Peyer's patch (tissue), 4 donors: ENCODE data around the gene RALGPS1. TPM values are rescaled to one million over a fixed set of nuclear protein-coding genes. Genes with fewer than 3 reads are reported as not detected.

Experiments
- DNase-seq, 3 donors: peaks; one replicate each; pipeline ENCODE4 v3.0.0-alpha.2; 2017 to 2019
- H3K27ac ChIP-seq, 4 donors: fragments of 200-600 bp; sonication (generic); one replicate each; pipeline ENCODE4 v1.5.1; 2016 to 2019
- H3K27me3 ChIP-seq, 2 donors: fragments of 200-600 bp; sonication (generic); one replicate each; pipeline ENCODE4 v1.5.1; 2019
- H3K36me3 ChIP-seq, 3 donors: fragments of 200-600 bp; sonication (generic); one replicate each; pipeline ENCODE4 v1.5.1; 2016 to 2019
- H3K4me1 ChIP-seq, 4 donors: fragments of 200-600 bp; sonication (generic); one replicate each; pipeline ENCODE4 v1.5.1; 2016 to 2019
- H3K4me3 ChIP-seq, 4 donors: fragments of 200-600 bp; sonication (generic); 1 replicate in 3 of 4; 2 replicates in 1 of 4; pipeline ENCODE4 v1.5.1; 2016 to 2019; ENCODE audit warnings: mild to moderate bottlenecking in 1 of 4
- H3K9me3 ChIP-seq, 4 donors: fragments of 200-600 bp; sonication (generic); one replicate each; pipeline ENCODE4 v1.5.1; 2016 to 2019; ENCODE audit warnings: mild to moderate bottlenecking in 1 of 4
- POLR2A ChIP-seq, 2 donors: fragments of 450-650 bp; IDR thresholded peaks; one replicate each; pipeline ENCODE4 v1.5.1; 2017; ENCODE audit warnings: antibody characterized with exemption in 2 of 2, mild to moderate bottlenecking in 2 of 2, moderate library complexity in 2 of 2
- total RNA-seq, 4 donors: library from RNA; depleted of rRNA; stranded (reverse); fragments of >200 nt; gene quantifications; one replicate each; pipeline ENCODE4 v1.1.0, GENCODE V29; 2016
- TF ChIP-seq, protein P1 (sequence below), 6 experiments: fragments of 450-650 bp in 4 of 6; fragments of 200-600 bp in 2 of 6; sonication (generic) in 1 of 6; IDR thresholded peaks; one replicate each; pipeline ENCODE4 v1.5.1; 2017 to 2019; ENCODE audit warnings: antibody characterized with exemption in 6 of 6, mild to moderate bottlenecking in 3 of 6, moderate library complexity in 1 of 6

The RALGPS1 gene
- total RNA-seq, 4 donors from 2014 or later, result 38.8 to 158 (median 141) TPM

DNA sequence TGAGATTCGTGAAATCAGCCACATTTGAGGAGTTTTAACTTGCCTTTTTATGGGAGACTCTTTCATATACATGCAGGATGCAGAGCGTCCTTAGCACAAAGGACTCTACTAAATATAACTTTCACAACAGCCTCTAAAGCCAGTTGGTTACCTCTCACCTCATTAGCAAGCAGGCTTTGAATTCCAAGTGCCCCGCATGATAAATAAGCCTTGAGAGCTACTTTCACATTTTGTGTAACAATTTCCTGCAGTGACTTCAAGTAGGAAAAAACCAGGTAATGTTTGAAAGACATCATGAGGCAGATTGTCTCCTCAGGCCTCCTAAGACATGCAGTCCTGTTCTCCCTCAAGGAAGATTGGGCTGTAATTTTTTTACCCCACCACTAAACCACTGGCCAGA lies 50.5 kb downstream of the RALGPS1 start:
- TF ChIP-seq, protein P1, sequence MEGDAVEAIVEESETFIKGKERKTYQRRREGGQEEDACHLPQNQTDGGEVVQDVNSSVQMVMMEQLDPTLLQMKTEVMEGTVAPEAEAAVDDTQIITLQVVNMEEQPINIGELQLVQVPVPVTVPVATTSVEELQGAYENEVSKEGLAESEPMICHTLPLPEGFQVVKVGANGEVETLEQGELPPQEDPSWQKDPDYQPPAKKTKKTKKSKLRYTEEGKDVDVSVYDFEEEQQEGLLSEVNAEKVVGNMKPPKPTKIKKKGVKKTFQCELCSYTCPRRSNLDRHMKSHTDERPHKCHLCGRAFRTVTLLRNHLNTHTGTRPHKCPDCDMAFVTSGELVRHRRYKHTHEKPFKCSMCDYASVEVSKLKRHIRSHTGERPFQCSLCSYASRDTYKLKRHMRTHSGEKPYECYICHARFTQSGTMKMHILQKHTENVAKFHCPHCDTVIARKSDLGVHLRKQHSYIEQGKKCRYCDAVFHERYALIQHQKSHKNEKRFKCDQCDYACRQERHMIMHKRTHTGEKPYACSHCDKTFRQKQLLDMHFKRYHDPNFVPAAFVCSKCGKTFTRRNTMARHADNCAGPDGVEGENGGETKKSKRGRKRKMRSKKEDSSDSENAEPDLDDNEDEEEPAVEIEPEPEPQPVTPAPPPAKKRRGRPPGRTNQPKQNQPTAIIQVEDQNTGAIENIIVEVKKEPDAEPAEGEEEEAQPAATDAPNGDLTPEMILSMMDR (IDR thresholded peaks at IDR 0.05), result no peak
- no peak for TF ChIP-seq POLR2A (IDR thresholded peaks at IDR 0.05)
- no peaks in the 10 kb centered on the region for H3K9me3 ChIP-seq
- no peak for DNase-seq
- H3K27ac ChIP-seq, result no peak overlapping the region
- no peak overlapping the region for H3K4me3 ChIP-seq
- peaks cover 0 to 18% (median 0%) of the 10 kb centered on the region in 3 donors for H3K36me3 ChIP-seq
- H3K4me1 ChIP-seq, result no peaks in the 10 kb centered on the region
- no peaks in the 10 kb centered on the region for H3K27me3 ChIP-seq

DNA sequence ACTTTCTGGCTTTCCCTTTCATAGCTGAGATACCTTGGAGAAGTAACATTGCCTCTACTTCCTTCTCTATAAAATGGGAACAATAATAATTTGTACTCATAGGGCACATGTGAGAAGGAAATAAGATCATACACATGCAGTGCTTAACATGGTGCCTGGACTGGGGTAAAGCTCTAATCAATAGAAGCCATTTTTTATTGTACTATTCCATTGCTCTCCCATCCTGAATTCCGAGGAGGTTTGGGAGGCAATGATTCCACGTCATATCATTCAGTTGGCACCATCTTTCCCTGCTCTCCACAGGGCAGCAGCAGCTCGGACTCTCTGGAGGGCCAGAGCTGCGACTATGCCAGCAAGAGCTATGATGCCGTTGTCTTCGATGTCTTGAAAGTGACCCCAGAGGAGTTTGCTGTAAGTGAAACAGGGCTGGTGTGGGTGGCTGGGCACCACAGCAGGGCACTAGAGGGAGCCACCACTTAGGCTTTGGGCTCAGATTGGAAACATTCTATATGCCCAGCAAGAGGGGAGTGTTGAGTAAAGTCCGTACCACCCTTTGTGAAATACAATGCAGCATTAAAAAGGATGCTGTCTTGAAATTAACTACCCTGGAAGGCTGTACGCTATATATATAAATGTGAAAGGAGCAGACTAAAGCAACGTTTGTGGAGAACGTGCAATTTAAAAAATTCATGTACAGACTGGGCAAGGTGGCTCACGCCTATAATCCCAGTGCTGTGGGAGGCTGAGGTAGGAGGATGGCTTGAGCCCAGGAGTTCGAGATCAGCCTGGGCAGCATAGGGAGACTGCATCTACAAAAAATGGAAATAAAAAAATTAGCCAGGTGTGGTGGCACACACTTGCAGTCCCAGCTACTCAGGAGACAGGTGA lies 51.2 kb downstream of the RALGPS1 start:
- Histone ChIP-seq H3K36me3 (peaks cover 0 to 18% (median 0%) of the 10 kb centered on the region in 3 donors), H3K4me1 (no peaks in the 10 kb centered on the region), H3K27me3 (no peaks in the 10 kb centered on the region), H3K9me3 (no peaks in the 10 kb centered on the region), H3K4me3 (no peak overlapping the region), H3K27ac (no peak overlapping the region)
- TF ChIP-seq POLR2A (IDR thresholded peaks at IDR 0.05), result no peak
- TF ChIP-seq, protein P1 (IDR thresholded peaks at IDR 0.05), result peak in 4 of 6 experiments; percentile 44 to 49 (median 45)
- DNase-seq, result peak in 1 of 3 donors; percentile 55

DNA sequence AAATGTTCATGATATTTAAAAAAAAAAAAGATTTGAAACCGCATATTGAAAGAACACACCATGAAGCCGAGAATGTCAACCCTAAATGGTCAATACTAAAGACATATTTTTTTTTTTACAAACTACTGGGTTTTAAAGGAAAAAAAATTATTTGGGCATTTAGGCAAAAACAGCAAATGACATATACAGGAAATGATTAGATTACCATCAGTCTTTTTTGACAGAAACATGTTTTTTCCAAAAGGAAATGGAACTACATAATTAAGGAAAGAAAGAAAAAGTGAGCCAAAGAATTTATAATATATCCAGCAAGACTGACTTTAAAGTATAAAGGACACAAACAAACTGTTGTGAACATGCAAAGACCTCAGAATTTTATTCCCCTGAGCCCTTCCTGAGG lies 56.7 kb downstream of the RALGPS1 start:
- H3K4me1 ChIP-seq, result no peaks in the 10 kb centered on the region
- H3K4me3 ChIP-seq, result no peak overlapping the region
- H3K9me3 ChIP-seq, result no peaks in the 10 kb centered on the region
- DNase-seq, result no peak
- H3K27me3 ChIP-seq, result no peaks in the 10 kb centered on the region
- H3K36me3 ChIP-seq, result no peaks in the 10 kb centered on the region
- TF ChIP-seq, protein P1 (IDR thresholded peaks at IDR 0.05), result no peak
- no peak for TF ChIP-seq POLR2A (IDR thresholded peaks at IDR 0.05)
- H3K27ac ChIP-seq, result no peak overlapping the region

DNA sequence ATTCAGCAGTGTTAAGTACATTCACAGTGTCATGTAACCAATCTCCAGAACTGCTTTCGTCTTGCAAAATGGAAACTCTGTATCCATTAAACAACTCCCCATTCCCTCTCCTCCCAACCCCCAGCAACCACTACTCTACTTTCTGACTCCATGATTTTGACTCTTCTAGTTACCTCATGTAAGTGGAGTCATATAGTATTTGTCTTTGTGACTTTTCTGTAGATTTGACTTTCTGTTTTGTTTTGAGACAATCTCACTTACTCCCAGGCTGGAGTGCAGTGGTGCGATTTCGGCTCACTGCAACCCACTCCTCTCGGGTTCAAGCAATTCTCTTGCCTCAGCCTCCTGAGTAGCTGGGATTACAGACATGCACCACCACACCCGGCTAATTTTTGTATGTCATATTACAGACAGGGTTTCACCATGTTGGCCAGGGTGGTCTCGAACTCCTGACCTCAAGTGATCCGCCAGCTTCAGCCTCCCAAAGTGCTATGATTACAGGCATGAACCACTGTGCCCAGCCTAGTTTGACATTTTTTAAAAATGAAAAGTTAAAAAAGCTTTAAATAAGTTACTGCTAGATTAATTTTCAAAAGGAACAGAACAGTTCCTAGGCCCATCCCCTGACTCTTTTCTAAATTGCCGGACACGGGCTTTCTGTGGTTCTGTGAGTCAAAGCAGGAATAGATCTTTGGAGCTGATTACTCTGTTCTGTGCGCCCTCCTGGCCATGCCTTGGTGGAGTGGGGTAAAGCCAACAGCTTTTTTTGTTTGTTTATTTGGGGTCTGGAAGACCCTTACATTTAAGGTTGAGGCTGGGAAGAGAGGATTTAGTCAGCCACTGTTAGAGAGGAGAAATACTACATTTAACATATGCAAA lies 59.3 kb downstream of the RALGPS1 start:
- Histone ChIP-seq H3K9me3 (no peaks in the 10 kb centered on the region), H3K36me3 (no peaks in the 10 kb centered on the region), H3K27ac (no peak overlapping the region), H3K4me1 (no peaks in the 10 kb centered on the region), H3K4me3 (no peak overlapping the region), H3K27me3 (no peaks in the 10 kb centered on the region)
- DNase-seq, result no peak
- TF ChIP-seq POLR2A (IDR thresholded peaks at IDR 0.05), result no peak
- TF ChIP-seq, protein P1 (IDR thresholded peaks at IDR 0.05), result no peak

DNA sequence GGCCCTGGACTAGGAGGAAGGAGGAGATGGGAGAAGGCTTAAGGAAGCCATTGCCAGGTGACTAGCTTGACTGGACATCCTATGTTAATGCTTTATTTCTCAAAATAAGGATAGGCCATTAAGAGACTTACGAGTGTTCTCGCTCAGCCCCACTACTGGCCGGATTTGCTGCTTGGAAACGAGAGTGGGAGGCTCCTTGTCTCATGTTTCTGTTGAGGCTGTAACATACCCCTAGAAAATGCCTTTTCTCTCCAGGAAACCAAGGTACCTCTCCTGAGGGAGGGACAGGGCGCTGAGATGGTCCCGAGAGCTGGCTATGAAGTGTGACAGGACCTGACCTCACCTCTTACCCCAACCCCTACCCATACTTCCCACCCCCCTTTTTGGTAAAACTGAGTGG lies 60.0 kb downstream of the RALGPS1 start:
- Histone ChIP-seq H3K4me1 (no peaks in the 10 kb centered on the region), H3K4me3 (no peak overlapping the region), H3K9me3 (no peaks in the 10 kb centered on the region), H3K36me3 (no peaks in the 10 kb centered on the region), H3K27ac (no peak overlapping the region), H3K27me3 (no peaks in the 10 kb centered on the region)
- TF ChIP-seq, protein P1 (IDR thresholded peaks at IDR 0.05), result no peak
- TF ChIP-seq POLR2A (IDR thresholded peaks at IDR 0.05), result no peak
- no peak for DNase-seq
